Measurements from ENCODE around the gene PRUNE2.
"Not testable (repeated sequence)": the region's sequence is repeated elsewhere in the genome, so short reads cannot be mapped to it uniquely, and the experiment has no call there.

PRUNE2 gene

GRCh38 chr9:76905791-76906646 lies at the start of gene PRUNE2:
PRUNE2 (minus strand) TSS chr9:76906114; CDS start chr9:76905963, 151 bp downstream.
- DNase-seq: no peak

DNA sequence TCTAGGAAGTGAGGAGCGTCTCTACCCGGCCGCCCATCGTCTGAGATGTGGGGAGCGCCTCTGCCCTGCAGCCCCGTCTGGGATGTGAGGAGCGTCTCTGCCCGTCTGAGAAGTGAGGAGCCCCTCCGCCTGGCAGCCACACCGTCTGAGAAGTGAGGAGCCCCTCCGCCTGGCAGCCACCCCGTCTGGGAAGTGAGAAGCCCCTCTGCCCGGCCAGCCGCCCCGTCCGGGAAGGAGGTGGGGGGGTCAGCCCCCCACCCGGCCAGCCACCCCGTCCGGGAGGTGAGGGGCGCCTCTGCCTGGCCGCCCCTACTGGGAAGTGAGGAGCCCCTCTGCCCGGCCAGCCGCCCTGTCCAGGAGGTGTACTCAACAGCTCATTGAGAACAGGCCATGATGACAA lies 49.5 kb upstream of the PRUNE2 start:
- DNase-seq: not testable (repeated sequence)

DNA sequence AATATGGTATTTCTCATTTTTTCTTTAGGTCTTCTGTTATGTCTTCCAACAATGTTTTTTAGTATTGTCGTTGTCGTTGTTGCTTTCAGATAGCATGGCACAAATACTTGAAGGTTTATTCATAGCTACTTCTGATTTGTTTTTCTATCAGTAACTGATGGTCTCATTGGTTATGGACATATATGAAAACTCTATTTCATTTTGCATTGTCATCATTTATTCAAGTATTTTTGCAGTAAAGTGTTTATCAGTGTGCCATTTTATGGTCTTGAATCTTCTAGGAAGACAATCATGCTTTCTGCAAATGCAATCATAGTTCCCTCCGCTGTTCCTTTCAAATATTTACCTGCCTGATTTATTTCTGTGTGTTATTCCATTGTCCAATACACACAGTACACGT lies 44.0 kb upstream of the PRUNE2 start:
- DNase-seq: no peak

GRCh38 chr9:76944011-76944410 lies 38.1 kb upstream of the PRUNE2 start:
- DNase-seq: no peak

- no peak for DNase-seq
Measured at GRCh38 chr9:76943054-76943453, 37.1 kb upstream of the PRUNE2 start.

DNA sequence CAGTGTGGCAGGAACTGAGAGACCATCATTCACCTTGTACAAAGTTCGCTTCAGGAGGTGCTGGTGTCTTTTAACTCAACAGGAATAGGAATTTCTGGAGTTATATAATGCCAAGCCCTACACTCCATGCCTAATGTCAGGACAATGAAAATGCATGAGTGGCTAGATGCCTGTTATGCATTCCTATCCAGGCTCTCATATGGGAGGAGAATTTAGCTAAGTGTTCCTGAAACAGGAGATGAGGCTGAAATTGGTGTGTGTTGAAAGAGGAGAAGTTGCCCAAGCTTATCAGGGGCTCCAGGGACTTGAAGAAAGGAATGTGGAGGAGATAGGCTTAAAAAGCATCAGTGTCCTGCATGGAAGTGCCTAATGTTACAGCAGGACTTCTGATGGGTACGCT lies 26.8 kb upstream of the PRUNE2 start:
- no peak for DNase-seq

DNA sequence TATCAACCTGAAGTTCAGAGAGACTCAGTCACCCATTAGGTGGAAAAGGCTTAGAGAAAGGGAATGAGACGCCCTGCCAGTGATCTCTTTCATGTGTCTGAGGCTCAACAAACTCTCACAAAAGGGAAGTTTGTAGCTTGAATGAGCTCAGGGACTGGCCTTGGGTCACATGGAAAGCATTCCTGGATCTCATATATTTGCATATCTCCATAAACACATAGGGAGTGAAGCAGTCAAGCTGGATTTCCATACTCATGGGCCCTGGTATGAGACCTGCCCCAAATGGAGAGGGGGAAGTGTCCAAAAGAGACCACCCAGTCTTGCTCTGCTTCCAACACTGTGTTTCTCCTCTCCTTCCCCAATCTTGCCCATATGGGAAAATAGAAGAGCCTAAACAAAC lies 26.4 kb upstream of the PRUNE2 start:
- no peak for DNase-seq

- no peak for DNase-seq
Measured at GRCh38 chr9:76927540-76928240, 21.8 kb upstream of the PRUNE2 start.

GRCh38 chr9:76926846-76927245 lies 20.9 kb upstream of the PRUNE2 start:
- DNase-seq: no peak

GRCh38 chr9:76926324-76926741 lies 20.4 kb upstream of the PRUNE2 start:
- no peak for DNase-seq

- DNase-seq: no peak
Measured at GRCh38 chr9:76921165-76921564, 15.3 kb upstream of the PRUNE2 start.

GRCh38 chr9:76917299-76917698 lies 11.4 kb upstream of the PRUNE2 start:
- DNase-seq: no peak

- DNase-seq: no peak
Measured at GRCh38 chr9:76916231-76916630, 10.3 kb upstream of the PRUNE2 start.

GRCh38 chr9:76913467-76913866 lies 7.6 kb upstream of the PRUNE2 start:
- no peak for DNase-seq

GRCh38 chr9:76912636-76913275 lies 6.8 kb upstream of the PRUNE2 start:
- no peak for DNase-seq

GRCh38 chr9:76911971-76912370 lies 6.1 kb upstream of the PRUNE2 start:
- DNase-seq: no peak

- no peak for DNase-seq
Measured at GRCh38 chr9:76910861-76911260, 4.9 kb upstream of the PRUNE2 start.

DNA sequence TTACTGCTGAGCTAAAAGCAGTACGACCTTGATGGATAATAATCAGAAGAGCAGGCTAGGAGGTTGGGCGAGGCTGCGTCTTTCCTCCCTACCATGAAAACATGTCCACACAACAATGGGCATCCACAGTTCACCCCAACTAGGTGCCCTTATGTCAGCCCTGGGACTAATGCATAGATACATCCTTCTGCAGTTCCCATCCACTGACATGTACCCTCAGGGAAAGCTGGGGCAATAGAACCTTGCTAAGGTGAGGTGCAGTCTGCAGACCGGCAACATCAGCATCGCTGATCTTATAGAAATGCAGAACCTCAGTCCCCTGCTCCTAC lies 697 bp upstream of the PRUNE2 start:
- DNase-seq: no peak

- no peak for DNase-seq
Measured at GRCh38 chr9:76904661-76905457, 1.1 kb downstream of the PRUNE2 start.

DNA sequence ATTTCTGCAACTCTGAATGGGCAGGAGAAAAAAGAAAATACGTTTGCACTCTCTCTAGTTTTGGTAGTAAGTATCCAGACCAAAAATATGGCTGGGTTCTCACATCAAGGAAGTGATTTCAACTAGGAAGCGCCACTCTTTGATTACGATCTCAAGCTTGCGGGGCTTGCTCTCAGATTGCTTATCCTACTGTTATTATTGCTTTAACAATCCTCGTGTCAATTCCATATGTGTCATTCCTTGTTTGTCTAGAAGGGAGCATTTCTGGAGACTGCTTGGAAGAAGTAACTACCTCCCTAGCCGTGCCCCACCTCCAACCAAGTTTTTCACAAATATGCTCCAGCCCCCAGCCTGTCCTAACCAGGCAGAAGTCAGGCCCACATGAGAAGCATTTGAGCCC lies 3.5 kb downstream of the PRUNE2 start:
- no peak for DNase-seq

DNA sequence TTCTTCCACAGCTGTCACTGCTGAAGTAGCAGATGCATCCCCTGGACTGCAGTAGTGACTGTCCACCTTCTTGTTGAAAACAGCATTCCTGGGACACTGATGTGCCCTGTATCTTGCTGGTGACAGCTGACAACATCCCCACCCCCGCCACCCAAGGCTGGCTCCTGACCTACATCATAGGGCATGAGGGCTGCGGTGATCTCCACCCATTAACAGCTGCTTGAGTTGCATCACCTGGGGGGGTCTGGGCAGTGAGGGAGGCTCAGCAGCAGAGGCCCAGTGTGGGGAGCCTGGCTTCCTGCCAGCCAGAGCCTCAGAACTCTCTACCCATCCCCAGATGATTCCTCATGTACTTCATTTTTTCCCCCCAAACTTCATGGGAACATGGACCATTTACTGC lies 4.1 kb downstream of the PRUNE2 start:
- peak; percentile 37 for DNase-seq

- no peak for DNase-seq
Measured at GRCh38 chr9:76900884-76901440, 5.0 kb downstream of the PRUNE2 start.

DNA sequence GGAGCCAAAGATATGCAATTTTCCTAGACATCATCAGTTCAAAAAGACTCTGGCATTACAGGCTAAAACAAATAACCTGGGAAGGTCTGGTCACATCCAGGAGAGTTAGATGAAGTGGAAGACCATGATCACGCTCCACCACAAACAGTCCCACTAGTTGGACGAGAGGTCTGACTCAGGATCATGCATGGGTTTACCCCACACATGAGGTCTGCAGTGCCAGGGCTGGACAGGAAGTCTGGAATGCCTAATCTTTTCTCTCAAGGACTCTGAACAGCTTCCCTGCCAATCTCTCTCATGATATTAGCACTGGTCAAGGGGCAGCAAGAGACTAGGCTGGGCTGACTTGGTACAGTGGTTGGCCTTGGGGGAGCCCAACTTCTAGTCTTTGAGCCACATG lies 7.1 kb downstream of the PRUNE2 start:
- DNase-seq: no peak
